ENCODE measurements around the gene PRKCQ.
"Not testable (repeated sequence)": the region's sequence is repeated elsewhere in the genome, so short reads cannot be mapped to it uniquely, and the experiment has no call there.

PRKCQ gene

DNA sequence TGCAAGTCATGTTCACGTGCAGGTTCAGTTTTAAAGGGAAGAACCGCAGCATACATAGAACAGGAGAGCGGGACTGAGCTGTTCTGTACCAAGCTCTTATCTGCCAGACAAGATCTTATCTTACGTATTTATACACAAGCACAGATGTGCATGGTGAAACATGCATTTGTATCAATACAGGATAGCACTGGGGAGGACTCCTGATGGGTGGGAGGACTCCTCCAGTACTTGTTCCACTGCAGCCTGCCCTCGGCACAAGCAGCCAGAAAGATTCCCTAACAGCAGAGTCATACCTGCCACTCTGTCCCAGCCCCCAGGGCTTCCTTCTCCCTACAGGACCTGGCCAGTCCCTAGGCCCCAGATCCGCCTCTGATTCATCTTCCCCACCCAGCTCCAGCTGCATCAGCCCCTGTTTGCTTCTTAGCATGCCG is 13.2 kb upstream of the PRKCQ start:
- peak; percentile 45 for DNase-seq

GRCh38 chr10:6592080-6592479 is 12.0 kb upstream of the PRKCQ start:
- DNase-seq = peak; percentile 73

GRCh38 chr10:6591668-6592067 is 11.6 kb upstream of the PRKCQ start:
- DNase-seq = no peak

DNA sequence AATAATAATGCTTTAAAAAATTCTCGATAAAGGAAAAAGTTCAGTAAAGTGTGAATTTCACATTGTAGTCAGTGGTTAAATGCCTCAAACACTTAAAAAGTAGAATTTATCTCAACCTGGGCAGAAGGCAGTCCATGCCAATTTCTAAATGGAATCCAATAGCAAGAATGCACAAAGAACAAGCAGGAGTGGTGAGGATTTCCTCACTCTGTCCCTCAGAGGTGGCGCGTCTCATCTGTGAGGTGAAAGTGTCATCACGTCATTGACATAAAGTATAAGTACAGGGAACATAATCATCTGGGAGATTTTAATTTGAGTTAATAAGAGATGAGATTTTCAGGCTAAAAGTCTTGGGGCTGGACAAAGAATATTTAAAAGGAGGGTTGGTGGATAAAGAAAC is 10.0 kb upstream of the PRKCQ start:
- DNase-seq = no peak

- no peak for DNase-seq
Measured at GRCh38 chr10:6589287-6590094, 9.4 kb upstream of the PRKCQ start.

GRCh38 chr10:6588845-6589244 is 8.8 kb upstream of the PRKCQ start:
- no peak for DNase-seq

DNA sequence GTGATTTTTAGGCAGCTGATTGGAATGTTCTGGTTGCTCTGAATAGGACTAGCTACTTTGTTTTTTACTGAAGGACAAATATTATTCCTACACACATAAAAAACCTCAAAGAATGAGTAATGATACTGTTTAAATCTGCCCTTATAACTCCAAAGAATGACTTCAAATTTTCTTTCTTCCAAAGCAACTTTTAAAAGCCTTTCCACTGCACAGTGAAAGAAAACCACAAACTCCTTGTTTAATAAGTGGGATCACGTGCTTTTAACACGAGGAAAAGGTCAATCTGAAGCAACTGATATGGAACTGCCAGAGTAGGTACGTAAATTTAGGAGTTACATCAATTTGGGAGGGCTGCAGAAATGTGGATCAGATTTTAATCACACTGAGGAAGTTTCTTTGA is 8.0 kb upstream of the PRKCQ start:
- DNase-seq = no peak

DNA sequence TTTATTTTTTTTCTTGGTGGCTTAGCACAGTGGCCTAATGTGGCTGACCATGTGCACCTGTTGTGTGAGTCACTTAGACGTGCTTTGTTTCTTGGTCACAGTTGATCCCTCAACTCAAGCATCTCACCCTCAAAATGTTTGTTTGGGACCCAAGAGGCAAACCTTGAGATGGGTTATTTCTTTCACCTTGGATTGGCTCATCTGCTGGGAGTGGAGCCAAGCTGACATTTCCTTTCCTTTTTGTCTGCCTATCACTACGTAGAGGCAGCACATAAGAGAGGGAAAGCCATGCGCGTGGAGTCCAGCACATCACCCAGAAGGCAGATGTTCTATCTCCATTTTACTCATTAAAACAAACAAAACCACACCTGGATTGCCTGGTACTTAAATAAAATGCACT is 6.4 kb upstream of the PRKCQ start:
- DNase-seq = no peak

DNA sequence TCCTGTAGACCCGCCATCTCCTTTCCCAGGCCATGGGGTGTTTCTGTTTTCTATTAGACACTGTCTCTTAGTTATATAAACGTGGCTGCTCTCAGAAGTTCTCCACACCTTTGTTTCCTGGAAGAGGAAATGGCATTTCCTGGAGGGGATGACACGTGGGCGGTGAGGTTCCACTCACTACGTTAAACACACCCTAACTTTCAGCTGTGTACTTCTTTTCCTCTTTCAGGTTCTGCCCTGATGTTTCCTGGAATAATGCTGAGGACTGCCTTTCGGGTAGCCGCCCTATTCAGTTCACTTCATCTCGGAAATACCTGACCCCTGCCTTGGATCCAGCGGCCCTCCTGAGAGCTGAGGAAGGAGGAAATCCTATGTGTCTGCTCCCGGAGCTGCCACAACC is 3.4 kb upstream of the PRKCQ start:
- peak; percentile 70 for DNase-seq

GRCh38 chr10:6582913-6583312 is 2.8 kb upstream of the PRKCQ start:
- not testable (repeated sequence) for DNase-seq

- DNase-seq = no peak
Measured at GRCh38 chr10:6582298-6582697, 2.2 kb upstream of the PRKCQ start.

DNA sequence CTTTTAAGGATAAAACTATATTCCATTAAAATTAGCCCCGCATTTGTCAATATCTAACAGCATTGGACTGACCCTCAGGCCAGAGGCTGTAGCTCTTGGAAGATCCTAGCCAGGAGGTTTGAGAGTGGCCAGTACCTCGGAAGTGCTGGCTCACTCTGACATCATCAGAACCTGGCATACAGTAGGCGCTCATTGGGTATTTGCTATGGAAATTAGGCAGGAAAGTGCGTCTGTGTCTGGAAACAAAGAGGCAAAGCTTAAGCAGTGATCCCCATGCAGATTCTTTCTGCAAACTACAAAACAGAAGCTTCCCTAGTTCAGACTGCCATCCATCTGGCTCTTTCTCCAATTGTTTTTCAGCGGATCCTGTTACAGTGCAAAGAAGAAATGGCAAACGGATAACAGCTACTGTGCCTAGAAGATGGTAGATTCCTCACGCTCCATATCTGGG is 1.7 kb upstream of the PRKCQ start:
- DNase-seq = no peak

DNA sequence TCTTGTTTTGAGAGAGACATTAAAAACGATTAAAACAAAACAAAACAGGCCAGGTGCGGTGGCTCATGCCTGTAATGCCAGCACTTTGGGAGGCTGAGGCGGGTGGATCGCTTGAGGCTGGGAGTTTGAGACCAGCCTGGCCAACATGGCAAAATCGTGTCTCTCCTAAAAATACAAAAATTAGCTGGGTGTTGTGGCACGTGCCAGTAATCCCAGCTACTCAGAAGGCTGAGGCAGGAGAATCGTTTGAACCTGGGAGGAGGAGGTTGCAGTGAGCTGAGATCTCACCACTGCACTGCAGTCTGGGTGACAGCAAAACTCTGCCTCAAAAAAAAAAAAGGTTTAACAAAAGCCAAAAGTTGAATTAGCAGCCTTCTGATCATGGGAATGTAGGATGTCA is 1.1 kb upstream of the PRKCQ start:
- not testable (repeated sequence) for DNase-seq

DNA sequence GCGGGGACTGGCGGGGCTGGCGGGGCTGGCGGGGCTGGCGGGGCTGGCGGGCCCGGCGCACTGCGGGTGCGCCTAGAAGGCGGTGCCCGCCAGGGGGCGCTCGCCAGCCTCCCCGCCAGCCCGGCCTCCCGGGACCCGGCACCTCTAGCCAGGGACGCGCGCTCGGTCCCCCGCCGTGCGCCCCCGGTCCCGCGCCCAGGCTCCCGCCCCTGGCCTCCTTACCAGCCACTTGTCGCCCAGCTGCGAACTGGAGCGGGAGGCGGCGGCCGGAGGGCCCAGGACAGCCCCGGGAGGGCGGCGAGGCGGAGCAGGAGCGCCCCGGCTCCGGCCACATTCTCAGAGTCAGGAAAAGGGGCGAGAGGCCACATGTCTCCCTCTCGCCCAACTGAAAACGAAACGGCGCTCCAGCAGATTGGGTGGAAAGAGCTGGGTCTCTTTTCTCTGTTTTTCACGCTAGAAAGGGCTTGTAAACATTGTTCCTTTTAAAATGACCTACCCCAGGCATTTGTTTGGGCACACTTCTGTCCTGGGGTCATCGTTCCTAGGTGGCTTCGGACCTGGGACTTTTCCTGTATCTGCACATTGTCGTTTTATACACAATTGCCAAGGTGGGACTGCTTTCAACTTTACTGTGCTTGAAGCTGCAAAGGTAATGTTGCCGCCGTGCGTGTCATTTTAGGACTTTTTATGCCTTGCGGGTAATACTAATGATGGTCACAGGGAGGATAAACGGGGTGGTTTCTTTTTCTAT is 378 bp upstream of the PRKCQ start:
- peak; percentile 76 for DNase-seq

- DNase-seq = no peak
Measured at GRCh38 chr10:6579183-6579903, 733 bp downstream of the PRKCQ start.

GRCh38 chr10:6578795-6579182 is 1.3 kb downstream of the PRKCQ start:
- no peak for DNase-seq

DNA sequence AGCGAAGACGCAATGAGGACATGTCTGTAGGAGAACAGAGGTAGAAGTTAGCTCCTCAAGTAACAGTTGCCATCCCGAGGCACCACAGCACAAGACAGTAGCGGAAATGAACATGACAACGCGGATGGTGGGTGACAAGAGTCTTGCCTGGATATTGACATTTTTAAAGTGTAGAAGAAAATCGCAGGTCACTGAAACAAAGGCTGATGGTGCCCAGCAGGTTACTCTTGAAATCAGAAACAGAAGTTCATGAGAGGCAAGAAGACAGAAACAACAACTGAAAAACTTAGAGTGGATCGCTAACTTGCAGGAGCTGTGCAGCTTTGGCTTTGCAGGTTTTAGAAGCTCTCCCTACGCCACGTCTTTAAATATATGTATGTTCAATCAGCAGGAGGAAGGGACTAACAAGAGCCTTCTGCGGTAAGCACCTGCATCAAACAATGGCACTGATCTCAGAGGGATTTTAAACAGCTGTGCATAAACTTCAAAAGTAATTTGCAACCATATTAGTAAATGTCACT is 1.8 kb downstream of the PRKCQ start:
- DNase-seq = peak; percentile 46

GRCh38 chr10:6576326-6576725 is 3.8 kb downstream of the PRKCQ start:
- no peak for DNase-seq

DNA sequence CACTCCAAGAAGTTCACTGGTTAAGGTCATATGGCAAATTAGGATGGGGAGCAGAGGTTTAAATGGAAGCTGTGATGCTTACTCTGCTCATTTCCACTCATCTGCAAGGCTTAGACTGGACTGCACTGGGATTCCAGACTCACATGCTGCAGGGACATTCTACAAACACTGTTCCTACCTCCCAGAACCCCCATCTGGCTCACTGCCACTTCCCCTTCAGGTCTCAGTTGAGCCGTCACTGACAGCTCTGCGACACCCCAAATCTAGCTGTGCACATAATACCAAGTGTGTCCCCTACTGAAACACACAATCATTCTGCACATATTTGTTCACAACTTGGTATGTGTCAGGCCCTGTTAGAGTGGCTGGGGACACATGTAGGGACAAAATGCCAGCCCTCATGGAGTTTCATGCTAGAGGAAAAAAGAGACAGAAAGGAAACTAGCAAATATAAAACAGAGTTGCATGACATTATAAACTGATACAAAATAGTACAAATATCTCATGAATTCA is 5.4 kb downstream of the PRKCQ start:
- DNase-seq = no peak

GRCh38 chr10:6570893-6571292 is 9.2 kb downstream of the PRKCQ start:
- no peak for DNase-seq

DNA sequence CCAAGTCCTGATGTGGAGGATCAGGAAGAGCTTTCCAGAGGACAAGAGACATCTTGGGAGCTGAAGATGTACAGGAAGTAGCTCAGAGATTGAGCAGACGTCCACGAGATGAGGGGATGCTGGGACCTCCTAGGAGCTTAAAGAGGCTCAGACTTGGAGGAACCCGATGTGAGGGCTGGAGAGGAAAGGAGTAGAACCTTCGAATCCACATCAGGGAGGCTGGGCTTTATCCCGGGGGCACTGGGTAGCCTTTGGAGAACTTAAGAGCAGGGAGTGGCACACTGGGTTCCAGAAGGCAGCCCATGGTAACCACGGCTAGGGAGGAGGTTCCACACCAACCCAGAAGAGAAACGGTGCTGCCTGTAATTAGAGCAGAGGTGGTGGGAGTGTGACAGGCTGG is 10.8 kb downstream of the PRKCQ start:
- DNase-seq = no peak

GRCh38 chr10:6567884-6568283 is 12.2 kb downstream of the PRKCQ start:
- DNase-seq = no peak

DNA sequence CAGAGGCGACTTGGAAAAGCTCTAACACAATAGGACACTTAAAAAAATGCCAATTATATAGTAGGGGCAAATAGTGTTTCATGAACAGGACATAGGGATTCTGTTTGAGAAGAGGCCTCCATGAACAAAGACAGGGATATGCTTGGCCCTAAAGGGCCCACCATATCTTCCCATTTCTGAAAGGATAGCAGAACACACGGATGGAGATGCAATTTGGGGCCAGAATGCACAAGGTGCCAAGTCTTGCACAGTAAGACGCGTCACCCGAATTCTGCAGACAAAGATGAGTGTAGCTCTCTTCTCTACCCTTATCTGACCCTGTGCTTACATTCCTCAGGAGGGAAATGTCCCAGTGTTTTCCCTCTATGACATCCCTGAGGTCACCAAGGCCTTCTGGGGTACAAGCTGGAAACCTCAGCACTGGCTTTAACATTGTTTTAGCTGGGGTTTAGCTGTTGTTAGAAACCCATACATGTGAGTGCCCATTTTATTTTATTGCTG is 12.8 kb downstream of the PRKCQ start:
- no peak for DNase-seq
